ENCODE data around the gene SLC38A11. TPM values are rescaled to one million over a fixed set of nuclear protein-coding genes. Genes with fewer than 3 reads are reported as not detected.

SLC38A11 gene
- total and polyA plus RNA-seq, 2 experiments from 2014 or later, result not detected

- TF ChIP-seq REST (IDR thresholded peaks at IDR 0.05; ENCODE audit: unreplicated experiment), result no peak
Measured at GRCh38 chr2:164890544-164890943, 64.8 kb downstream of the SLC38A11 start (continued).

- no peak for ATAC-seq
- TF ChIP-seq CTCF (conservative IDR thresholded peaks at IDR 0.05; ENCODE audit: low read depth in 2 of 2), result no peak
- no peak for TF ChIP-seq CREB1 (CRISPR knock-in tag; IDR thresholded peaks at IDR 0.05; ENCODE audit: low read depth)
- no peak for TF ChIP-seq REST (IDR thresholded peaks at IDR 0.05; ENCODE audit: unreplicated experiment)
- TF ChIP-seq ETS1 (IDR thresholded peaks at IDR 0.05), result no peak
- TF ChIP-seq STAT1 (IDR thresholded peaks at IDR 0.05; ENCODE audit: unreplicated experiment), result no peak
- no peak for TF ChIP-seq ZNF462 (CRISPR knock-in tag; IDR thresholded peaks at IDR 0.05)
- TF ChIP-seq ZNF331 (CRISPR knock-in tag; IDR thresholded peaks at IDR 0.05; ENCODE audit: low read depth), result no peak
- TF ChIP-seq EZH2 (IDR thresholded peaks at IDR 0.05; ENCODE audit: low read depth, unreplicated experiment), result no peak
Measured at GRCh38 chr2:164888592-164888991, 66.7 kb downstream of the SLC38A11 start.

More at GRCh38 chr2:164888592-164888991, 66.7 kb downstream of the SLC38A11 start:
- Histone ChIP-seq H3K4me3 (no peak overlapping the region), H4K20me1 (replicated peaks; ENCODE audit: insufficient read depth) (no peaks in the 10 kb centered on the region), H3K27ac (ENCODE audit: low read depth) (no peak overlapping the region), H3K4me2 (no peak overlapping the region), H2AFZ (0 out of 2 replicates have a peak overlapping the region, but pooled peaks have one; percentile 52), H3K27me3 (ENCODE audit: insufficient read depth) (no peaks in the 10 kb centered on the region), H3K4me1 (ENCODE audit: insufficient read depth) (no peaks in the 10 kb centered on the region), H3K79me2 (replicated peaks; ENCODE audit: insufficient read depth) (no peaks in the 10 kb centered on the region), H3K9me2 (ENCODE audit: insufficient read depth) (no peaks in the 10 kb centered on the region; the same call in none of the 2 replicates), H3F3A (replicated peaks; ENCODE audit: low read depth) (no peaks in the 10 kb centered on the region), H3K36me3 (ENCODE audit: insufficient read depth) (no peaks in the 10 kb centered on the region)
- Mint-ChIP-seq H3K4me3 (no peak overlapping the region), H3K36me3 (ENCODE audit: low read depth) (no peaks in the 10 kb centered on the region), H3K27me3 (ENCODE audit: insufficient read depth, low read depth, poor library complexity) (no peaks in the 10 kb centered on the region), H3K4me1 (no peaks in the 10 kb centered on the region), H3K9me3 (no peaks in the 10 kb centered on the region), H3K27ac (no peak overlapping the region)
- no peak for DNase-seq (ENCODE audit: low spot score)

All from GM23338 (cell line).